HEK293 (cell line): ENCODE measurements around the gene CDRT4.

Source experiments
- CTCF ChIA-PET: fragments of 350-600 bp; formaldehyde crosslinking; extraction: SDS; loops from one replicate; lab custom pipeline; 2021; ENCODE audit warnings: antibody characterized with exemption; lab: Yijun Ruan, JAX
- POLR2A ChIA-PET: fragments of 300-600 bp; formaldehyde crosslinking; extraction: SDS; loops from one replicate; lab custom pipeline; 2020; ENCODE audit warnings: antibody characterized with exemption, inconsistent platforms; lab: Yijun Ruan, JAX
- H3K27ac ChIP-seq: fragments of 200-500 bp; sonication (Bioruptor generic); 2 replicates; pipeline ENCODE4 v1.5.1; 2014; ENCODE audit warnings: low read depth, low read length, control low read depth, inconsistent platforms; ENCODE audit errors: extremely low read depth
- H3K36me3 ChIP-seq, 2 experiments: fragments of 200-500 bp in 1 of 2; sonication (Bioruptor generic) in 1 of 2; 1 replicate in 1 of 2; 2 replicates in 1 of 2; pipeline ENCODE4 v1.5.1; 2014 to 2017; ENCODE audit warnings: inconsistent platforms in 2 of 2, low read length in 2 of 2; ENCODE audit not compliant: control insufficient read depth in 2 of 2, insufficient read depth in 1 of 2
- H3K4me1 ChIP-seq: fragments of 200-500 bp; sonication (Bioruptor generic); 2 replicates; pipeline ENCODE4 v1.5.1; 2014; ENCODE audit warnings: mild to moderate bottlenecking, low read length, inconsistent platforms; ENCODE audit not compliant: control insufficient read depth, insufficient read depth
- H3K4me3 ChIP-seq: 2 replicates; pipeline ENCODE4 v1.5.1; 2011; ENCODE audit warnings: low read depth, mild to moderate bottlenecking, control low read depth, low read length, moderate library complexity
- H3K9me3 ChIP-seq: fragments of 200-500 bp; sonication (Bioruptor generic); 2 replicates; pipeline ENCODE4 v1.5.1; 2014; ENCODE audit warnings: low read depth, low read length, inconsistent platforms; ENCODE audit not compliant: control insufficient read depth, insufficient read depth
- KLF7 ChIP-seq: fragments of 450-650 bp; formaldehyde crosslinking; IDR thresholded peaks from 2 replicates; pipeline ENCODE4 v1.5.1; 2016; ENCODE audit warnings: missing biosample characterization, missing genetic modification characterization, borderline replicate concordance
- PRDM6 ChIP-seq: fragments of 450-650 bp; formaldehyde crosslinking; IDR thresholded peaks from 2 replicates; pipeline ENCODE4 v1.5.1; 2017; ENCODE audit warnings: missing biosample characterization, missing genetic modification characterization
- SALL2 ChIP-seq: fragments of 450-650 bp; formaldehyde crosslinking; IDR thresholded peaks from 2 replicates; pipeline ENCODE4 v1.5.0; 2017; ENCODE audit warnings: missing biosample characterization, mild to moderate bottlenecking, missing genetic modification characterization, borderline replicate concordance
- ZNF292 ChIP-seq: fragments of 450-650 bp; formaldehyde crosslinking; IDR thresholded peaks from 2 replicates; pipeline ENCODE4 v1.5.1; 2016; ENCODE audit warnings: low read depth, missing biosample characterization, missing genetic modification characterization, borderline replicate concordance
- ZNF433 ChIP-seq: fragments of 450-650 bp; formaldehyde crosslinking; IDR thresholded peaks from 2 replicates; pipeline ENCODE4 v1.5.1; 2016; ENCODE audit warnings: missing biosample characterization, missing genetic modification characterization, low read depth
- ZNF514 ChIP-seq: fragments of 450-650 bp; formaldehyde crosslinking; IDR thresholded peaks from 2 replicates; pipeline ENCODE4 v1.5.1; 2016; ENCODE audit warnings: missing biosample characterization, missing genetic modification characterization
- ZNF544 ChIP-seq: fragments of 450-650 bp; formaldehyde crosslinking; IDR thresholded peaks from 2 replicates; pipeline ENCODE4 v1.5.0; 2017; ENCODE audit warnings: missing biosample characterization, missing genetic modification characterization
- ZNF843 ChIP-seq: fragments of 450-650 bp; formaldehyde crosslinking; IDR thresholded peaks from 2 replicates; pipeline ENCODE4 v1.5.1; 2016; ENCODE audit warnings: missing biosample characterization, missing genetic modification characterization
- TF ChIP-seq, protein P1 (sequence below): fragments of 450-650 bp; formaldehyde crosslinking; IDR thresholded peaks from 2 replicates; pipeline ENCODE4 v1.5.1; 2016; ENCODE audit warnings: missing biosample characterization, missing genetic modification characterization
- TF ChIP-seq, protein P2 (sequence below): fragments of 450-650 bp; formaldehyde crosslinking; IDR thresholded peaks from 2 replicates; pipeline ENCODE4 v1.5.1; 2016; ENCODE audit warnings: missing biosample characterization, missing genetic modification characterization
- TF ChIP-seq, protein P3 (sequence below): fragments of 450-650 bp; formaldehyde crosslinking; IDR thresholded peaks from 2 replicates; pipeline ENCODE4 v1.5.1; 2016; ENCODE audit warnings: missing biosample characterization, missing genetic modification characterization
- TF ChIP-seq, protein P4 (sequence below): fragments of 450-650 bp; formaldehyde crosslinking; conservative IDR thresholded peaks from 2 replicates; pipeline ENCODE4 v1.5.1; 2016; ENCODE audit warnings: low read depth, missing biosample characterization, missing genetic modification characterization
- TF ChIP-seq, protein P5 (sequence below): fragments of 450-650 bp; formaldehyde crosslinking; IDR thresholded peaks from 2 replicates; pipeline ENCODE4 v1.5.1; 2016; ENCODE audit warnings: missing biosample characterization, missing genetic modification characterization
- TF ChIP-seq, protein P6 (sequence below): fragments of 450-650 bp; formaldehyde crosslinking; IDR thresholded peaks from 2 replicates; pipeline ENCODE4 v1.5.1; 2016; ENCODE audit warnings: missing biosample characterization, missing genetic modification characterization

CDRT4 gene

GRCh38 chr17:15444805-15445204, 22.6 kb downstream of the CDRT4 start (continued):
- no peak for TF ChIP-seq ZNF433 (tag by site-specific recombination)
- no peak for TF ChIP-seq ZNF544 (tag by site-specific recombination)
- no peak for TF ChIP-seq SALL2 (tag by site-specific recombination)
- TF ChIP-seq KLF7 (tag by site-specific recombination), result no peak
- TF ChIP-seq, protein P1, sequence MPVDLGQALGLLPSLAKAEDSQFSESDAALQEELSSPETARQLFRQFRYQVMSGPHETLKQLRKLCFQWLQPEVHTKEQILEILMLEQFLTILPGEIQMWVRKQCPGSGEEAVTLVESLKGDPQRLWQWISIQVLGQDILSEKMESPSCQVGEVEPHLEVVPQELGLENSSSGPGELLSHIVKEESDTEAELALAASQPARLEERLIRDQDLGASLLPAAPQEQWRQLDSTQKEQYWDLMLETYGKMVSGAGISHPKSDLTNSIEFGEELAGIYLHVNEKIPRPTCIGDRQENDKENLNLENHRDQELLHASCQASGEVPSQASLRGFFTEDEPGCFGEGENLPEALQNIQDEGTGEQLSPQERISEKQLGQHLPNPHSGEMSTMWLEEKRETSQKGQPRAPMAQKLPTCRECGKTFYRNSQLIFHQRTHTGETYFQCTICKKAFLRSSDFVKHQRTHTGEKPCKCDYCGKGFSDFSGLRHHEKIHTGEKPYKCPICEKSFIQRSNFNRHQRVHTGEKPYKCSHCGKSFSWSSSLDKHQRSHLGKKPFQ (tag by site-specific recombination), result no peak
- no peak for TF ChIP-seq ZNF292

GRCh38 chr17:15442311-15443180, 24.9 kb downstream of the CDRT4 start:
- Histone ChIP-seq H3K4me3 (no peak overlapping the region), H3K4me1 (peaks cover 11% of the 10 kb centered on the region), H3K27ac (no peak overlapping the region), H3K9me3 (no peaks in the 10 kb centered on the region), H3K36me3 (peaks cover 3 to 15% of the 10 kb centered on the region in 2 experiments; a peak in 2 of 3 replicates)
- CTCF ChIA-PET, result interaction anchor here (0.7 to 2.0 kb wide), 3 partner anchors 15 to 104 kb away, joined by 3 to 4 read pairs (median 3); no protein-coding TSS in a partner anchor
- TF ChIP-seq, protein P2, sequence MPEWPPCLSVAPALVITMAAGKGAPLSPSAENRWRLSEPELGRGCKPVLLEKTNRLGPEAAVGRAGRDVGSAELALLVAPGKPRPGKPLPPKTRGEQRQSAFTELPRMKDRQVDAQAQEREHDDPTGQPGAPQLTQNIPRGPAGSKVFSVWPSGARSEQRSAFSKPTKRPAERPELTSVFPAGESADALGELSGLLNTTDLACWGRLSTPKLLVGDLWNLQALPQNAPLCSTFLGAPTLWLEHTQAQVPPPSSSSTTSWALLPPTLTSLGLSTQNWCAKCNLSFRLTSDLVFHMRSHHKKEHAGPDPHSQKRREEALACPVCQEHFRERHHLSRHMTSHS, result no peak
- no peak for TF ChIP-seq PRDM6
- TF ChIP-seq ZNF514 (tag by site-specific recombination), result no peak
- TF ChIP-seq, protein P3, sequence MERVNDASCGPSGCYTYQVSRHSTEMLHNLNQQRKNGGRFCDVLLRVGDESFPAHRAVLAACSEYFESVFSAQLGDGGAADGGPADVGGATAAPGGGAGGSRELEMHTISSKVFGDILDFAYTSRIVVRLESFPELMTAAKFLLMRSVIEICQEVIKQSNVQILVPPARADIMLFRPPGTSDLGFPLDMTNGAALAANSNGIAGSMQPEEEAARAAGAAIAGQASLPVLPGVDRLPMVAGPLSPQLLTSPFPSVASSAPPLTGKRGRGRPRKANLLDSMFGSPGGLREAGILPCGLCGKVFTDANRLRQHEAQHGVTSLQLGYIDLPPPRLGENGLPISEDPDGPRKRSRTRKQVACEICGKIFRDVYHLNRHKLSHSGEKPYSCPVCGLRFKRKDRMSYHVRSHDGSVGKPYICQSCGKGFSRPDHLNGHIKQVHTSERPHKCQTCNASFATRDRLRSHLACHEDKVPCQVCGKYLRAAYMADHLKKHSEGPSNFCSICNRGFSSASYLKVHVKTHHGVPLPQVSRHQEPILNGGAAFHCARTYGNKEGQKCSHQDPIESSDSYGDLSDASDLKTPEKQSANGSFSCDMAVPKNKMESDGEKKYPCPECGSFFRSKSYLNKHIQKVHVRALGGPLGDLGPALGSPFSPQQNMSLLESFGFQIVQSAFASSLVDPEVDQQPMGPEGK (tag by site-specific recombination), result no peak
- TF ChIP-seq ZNF843 (tag by site-specific recombination), result no peak
- TF ChIP-seq, protein P4, sequence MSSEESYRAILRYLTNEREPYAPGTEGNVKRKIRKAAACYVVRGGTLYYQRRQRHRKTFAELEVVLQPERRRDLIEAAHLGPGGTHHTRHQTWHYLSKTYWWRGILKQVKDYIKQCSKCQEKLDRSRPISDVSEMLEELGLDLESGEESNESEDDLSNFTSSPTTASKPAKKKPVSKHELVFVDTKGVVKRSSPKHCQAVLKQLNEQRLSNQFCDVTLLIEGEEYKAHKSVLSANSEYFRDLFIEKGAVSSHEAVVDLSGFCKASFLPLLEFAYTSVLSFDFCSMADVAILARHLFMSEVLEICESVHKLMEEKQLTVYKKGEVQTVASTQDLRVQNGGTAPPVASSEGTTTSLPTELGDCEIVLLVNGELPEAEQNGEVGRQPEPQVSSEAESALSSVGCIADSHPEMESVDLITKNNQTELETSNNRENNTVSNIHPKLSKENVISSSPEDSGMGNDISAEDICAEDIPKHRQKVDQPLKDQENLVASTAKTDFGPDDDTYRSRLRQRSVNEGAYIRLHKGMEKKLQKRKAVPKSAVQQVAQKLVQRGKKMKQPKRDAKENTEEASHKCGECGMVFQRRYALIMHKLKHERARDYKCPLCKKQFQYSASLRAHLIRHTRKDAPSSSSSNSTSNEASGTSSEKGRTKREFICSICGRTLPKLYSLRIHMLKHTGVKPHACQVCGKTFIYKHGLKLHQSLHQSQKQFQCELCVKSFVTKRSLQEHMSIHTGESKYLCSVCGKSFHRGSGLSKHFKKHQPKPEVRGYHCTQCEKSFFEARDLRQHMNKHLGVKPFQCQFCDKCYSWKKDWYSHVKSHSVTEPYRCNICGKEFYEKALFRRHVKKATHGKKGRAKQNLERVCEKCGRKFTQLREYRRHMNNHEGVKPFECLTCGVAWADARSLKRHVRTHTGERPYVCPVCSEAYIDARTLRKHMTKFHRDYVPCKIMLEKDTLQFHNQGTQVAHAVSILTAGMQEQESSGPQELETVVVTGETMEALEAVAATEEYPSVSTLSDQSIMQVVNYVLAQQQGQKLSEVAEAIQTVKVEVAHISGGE, result no peak
- TF ChIP-seq, protein P5, sequence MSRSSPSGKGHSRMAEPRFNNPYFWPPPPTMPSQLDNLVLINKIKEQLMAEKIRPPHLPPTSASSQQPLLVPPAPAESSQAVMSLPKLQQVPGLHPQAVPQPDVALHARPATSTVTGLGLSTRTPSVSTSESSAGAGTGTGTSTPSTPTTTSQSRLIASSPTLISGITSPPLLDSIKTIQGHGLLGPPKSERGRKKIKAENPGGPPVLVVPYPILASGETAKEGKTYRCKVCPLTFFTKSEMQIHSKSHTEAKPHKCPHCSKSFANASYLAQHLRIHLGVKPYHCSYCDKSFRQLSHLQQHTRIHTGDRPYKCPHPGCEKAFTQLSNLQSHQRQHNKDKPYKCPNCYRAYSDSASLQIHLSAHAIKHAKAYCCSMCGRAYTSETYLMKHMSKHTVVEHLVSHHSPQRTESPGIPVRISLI (tag by site-specific recombination), result no peak
- TF ChIP-seq, protein P6, sequence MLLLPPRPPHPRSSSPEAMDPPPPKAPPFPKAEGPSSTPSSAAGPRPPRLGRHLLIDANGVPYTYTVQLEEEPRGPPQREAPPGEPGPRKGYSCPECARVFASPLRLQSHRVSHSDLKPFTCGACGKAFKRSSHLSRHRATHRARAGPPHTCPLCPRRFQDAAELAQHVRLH (tag by site-specific recombination), result no peak
- POLR2A ChIA-PET, result interaction anchor here (0.7 kb wide), 1 partner anchor 938 kb away, joined by 6 read pairs; the partner anchor contains the start of gene UBB
